ENCODE data around the gene PIRT. TPM values are rescaled to one million over a fixed set of nuclear protein-coding genes. Genes with fewer than 3 reads are reported as not detected.

PIRT gene
- total and polyA plus RNA-seq, 2 of the 8 experiments (the other 6 are each of a cell fraction or from before 2014, with no cell fraction given) = 0.03 TPM; not detected in 1

DNA sequence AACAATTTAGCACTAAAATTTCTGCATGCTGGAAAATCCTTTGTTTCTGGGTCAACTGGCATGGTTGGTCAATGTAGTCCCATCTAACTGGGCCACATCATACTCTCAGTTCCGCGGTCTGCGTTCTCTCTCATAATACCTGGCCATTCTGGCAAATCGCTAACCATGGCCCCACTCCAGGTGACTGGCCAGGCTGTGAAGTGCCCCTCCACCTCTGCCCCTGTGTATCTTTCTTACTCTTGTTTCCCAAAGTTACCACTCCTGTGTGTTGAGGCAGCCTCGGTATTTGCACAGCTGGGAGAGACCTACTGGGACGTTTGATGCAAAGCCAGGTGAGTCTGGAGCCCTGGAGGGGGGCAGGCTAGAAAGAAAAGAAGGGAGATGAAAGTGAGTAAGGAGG lies 32.0 kb downstream of the PIRT start:
- TF ChIP-seq SP1 (IDR thresholded peaks at IDR 0.05; ENCODE audit: low read depth, low read length) (no peak), SIX5 (IDR thresholded peaks at IDR 0.05; ENCODE audit: low read depth, low read length) (no peak), BACH1 (IDR thresholded peaks at IDR 0.05; ENCODE audit: low read length) (no peak), POLR2AphosphoS5 (IDR thresholded peaks at IDR 0.05; ENCODE audit: low read depth, low read length) (no peak), GABPA (IDR thresholded peaks at IDR 0.05; ENCODE audit: borderline replicate concordance, insufficient read depth, low read length) (no peak), CBX5 (IDR thresholded peaks at IDR 0.05; ENCODE audit: low read depth, low read length) (no peak), JUND (IDR thresholded peaks at IDR 0.05; ENCODE audit: low read length) (no peak)
- TF ChIP-seq, protein P1, sequence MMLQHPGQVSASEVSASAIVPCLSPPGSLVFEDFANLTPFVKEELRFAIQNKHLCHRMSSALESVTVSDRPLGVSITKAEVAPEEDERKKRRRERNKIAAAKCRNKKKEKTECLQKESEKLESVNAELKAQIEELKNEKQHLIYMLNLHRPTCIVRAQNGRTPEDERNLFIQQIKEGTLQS (IDR thresholded peaks at IDR 0.05; ENCODE audit: insufficient read depth, low read depth, low read length) = no peak
- TF ChIP-seq, protein P2, sequence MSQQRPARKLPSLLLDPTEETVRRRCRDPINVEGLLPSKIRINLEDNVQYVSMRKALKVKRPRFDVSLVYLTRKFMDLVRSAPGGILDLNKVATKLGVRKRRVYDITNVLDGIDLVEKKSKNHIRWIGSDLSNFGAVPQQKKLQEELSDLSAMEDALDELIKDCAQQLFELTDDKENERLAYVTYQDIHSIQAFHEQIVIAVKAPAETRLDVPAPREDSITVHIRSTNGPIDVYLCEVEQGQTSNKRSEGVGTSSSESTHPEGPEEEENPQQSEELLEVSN (IDR thresholded peaks at IDR 0.05) = no peak
- Histone ChIP-seq H3K4me2 (ENCODE audit: insufficient read depth in 1 of 2, low read depth in 2 of 2, low read length in 2 of 2) (no peak overlapping the region), H3K23me2 (ENCODE audit: low read depth, low read length) (no peaks in the 10 kb centered on the region), H2BK5ac (ENCODE audit: low read depth, low read length) (no peak overlapping the region), H2AFZ (ENCODE audit: low read length) (no peak overlapping the region), H3K56ac (replicated peaks; ENCODE audit: insufficient read length, low read depth, low read length) (no peak overlapping the region), H3K79me2 (ENCODE audit: control insufficient read depth in 1 of 2, insufficient read depth in 2 of 2, low read length in 2 of 2) (no peaks in the 10 kb centered on the region), H4K8ac (ENCODE audit: extremely low read depth, insufficient read depth, low read length) (no peak overlapping the region), H2BK15ac (ENCODE audit: low read length) (no peak overlapping the region), H3K4me3 (ENCODE audit: extremely low read depth in 1 of 4, insufficient read depth in 2 of 4, low read depth in 3 of 4, low read length in 4 of 4) (no peak overlapping the region), H4K5ac (ENCODE audit: insufficient read length, low read depth, low read length) (no peak overlapping the region), H3K23ac (ENCODE audit: insufficient read length) (no peak overlapping the region), H3K27me3 (replicated peaks in 1 of 4; ENCODE audit: control insufficient read depth in 3 of 4, extremely low read depth in 1 of 4, insufficient read depth in 3 of 4, low read length in 3 of 4) (no peaks in the 10 kb centered on the region), H3K9ac (replicated peaks in 1 of 4; ENCODE audit: extremely low read depth in 1 of 4, low read depth in 3 of 4, low read length in 3 of 4) (no peak overlapping the region), H3K79me1 (ENCODE audit: low read depth, low read length) (no peaks in the 10 kb centered on the region), H3K18ac (ENCODE audit: extremely low read depth, low read length) (no peak overlapping the region), H2BK20ac (ENCODE audit: low read length) (no peak overlapping the region), H3K14ac (ENCODE audit: insufficient read length) (no peak overlapping the region), H4K91ac (replicated peaks; ENCODE audit: insufficient read length, low read length) (no peak overlapping the region), H3K4ac (replicated peaks; ENCODE audit: insufficient read length, low read depth, low read length) (no peak overlapping the region), H2BK120ac (replicated peaks; ENCODE audit: low read depth, low read length) (no peak overlapping the region), H2AK5ac (ENCODE audit: low read depth, low read length) (no peak overlapping the region), H3K36me3 (ENCODE audit: control insufficient read depth in 2 of 4, insufficient read depth in 4 of 4, low read length in 3 of 4) (no peaks in the 10 kb centered on the region), H4K20me1 (replicated peaks in 1 of 2; ENCODE audit: control insufficient read depth in 1 of 2, insufficient read depth in 2 of 2, low read length in 2 of 2) (no peaks in the 10 kb centered on the region), H2BK12ac (ENCODE audit: low read depth, low read length) (no peak overlapping the region), H3K9me3 (ENCODE audit: insufficient read depth in 2 of 2, low read depth in 1 of 2, low read length in 1 of 2) (no peaks in the 10 kb centered on the region), H3K27ac (ENCODE audit: low read depth, low read length) (no peak overlapping the region), H3K4me1 (replicated peaks in 1 of 4; ENCODE audit: control insufficient read depth in 3 of 4, insufficient read depth in 4 of 4, low read length in 3 of 4) (peaks cover 0 to 4% (median 0%) of the 10 kb centered on the region in 4 experiments; a peak in 1 of 7 replicates)
- 82% methylated on average over 6 of the region's 6 CpGs; no CpG with 5 or more reads in 1 of the 2 experiments for WGBS, 2 experiments (ENCODE audit: extremely low coverage in 1 of 2, insufficient coverage in 1 of 2, insufficient read length in 1 of 2, insufficient replicate concordance in 2 of 2, low coverage in 1 of 2, low lambda C conversion rate in 2 of 2, missing lambda C conversion rate in 1 of 2)
- DNase-seq (ENCODE audit: low read depth in 1 of 2, low spot score in 2 of 2) (no peak), FAIRE-seq (no peak)
- CTCF ChIA-PET (ENCODE audit: partially characterized antibody) = no interaction called here
- POLR2A ChIA-PET (ENCODE audit: partially characterized antibody) = no interaction called here

Measured in H1 (cell line).